ENCODE data around the gene TAS2R13.

The TAS2R13 gene, protein sequence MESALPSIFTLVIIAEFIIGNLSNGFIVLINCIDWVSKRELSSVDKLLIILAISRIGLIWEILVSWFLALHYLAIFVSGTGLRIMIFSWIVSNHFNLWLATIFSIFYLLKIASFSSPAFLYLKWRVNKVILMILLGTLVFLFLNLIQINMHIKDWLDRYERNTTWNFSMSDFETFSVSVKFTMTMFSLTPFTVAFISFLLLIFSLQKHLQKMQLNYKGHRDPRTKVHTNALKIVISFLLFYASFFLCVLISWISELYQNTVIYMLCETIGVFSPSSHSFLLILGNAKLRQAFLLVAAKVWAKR

DNA sequence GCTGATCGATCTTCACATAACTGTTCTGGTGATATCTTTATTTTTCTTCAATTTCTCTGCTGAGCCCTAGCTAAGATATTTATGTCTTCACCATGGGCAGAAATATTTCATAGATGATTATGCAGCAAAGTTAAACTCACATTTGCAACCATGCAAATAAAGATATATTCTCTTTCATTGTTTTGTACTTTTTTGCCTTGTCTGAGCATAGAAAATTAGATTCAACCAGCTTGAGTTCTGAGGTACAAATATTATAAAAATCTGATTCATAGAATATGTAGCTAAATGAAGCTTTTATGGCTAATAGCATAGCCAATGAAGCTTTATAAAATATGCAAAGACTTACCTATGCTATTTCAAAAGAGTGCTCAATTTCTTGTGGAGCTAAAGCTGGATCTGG is at the start of gene TAS2R13:
TSS of gene TAS2R13 (minus strand) at position 101 of the 400 bp plus-strand sequence. CDS start 264 bp downstream, outside the sequence.
- no peak for DNase-seq

DNA sequence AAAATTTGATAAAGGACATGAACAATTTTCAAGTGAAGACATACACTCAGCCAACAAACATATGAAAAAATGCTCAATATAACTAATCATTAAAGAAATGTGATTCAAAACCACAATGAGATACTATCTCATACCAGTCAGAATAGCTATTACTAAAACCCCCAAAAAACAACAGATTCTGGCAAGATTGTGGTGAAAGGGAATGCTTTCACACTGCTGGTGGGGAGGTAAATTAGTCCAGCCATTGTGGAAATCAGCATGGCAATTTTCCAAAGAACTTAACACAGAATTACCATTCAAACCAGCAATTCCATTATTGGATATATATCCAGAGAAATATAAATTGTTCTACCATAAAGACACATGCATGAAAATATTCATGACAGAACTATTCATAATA is 48.4 kb upstream of the TAS2R13 start:
- no peak for DNase-seq

DNA sequence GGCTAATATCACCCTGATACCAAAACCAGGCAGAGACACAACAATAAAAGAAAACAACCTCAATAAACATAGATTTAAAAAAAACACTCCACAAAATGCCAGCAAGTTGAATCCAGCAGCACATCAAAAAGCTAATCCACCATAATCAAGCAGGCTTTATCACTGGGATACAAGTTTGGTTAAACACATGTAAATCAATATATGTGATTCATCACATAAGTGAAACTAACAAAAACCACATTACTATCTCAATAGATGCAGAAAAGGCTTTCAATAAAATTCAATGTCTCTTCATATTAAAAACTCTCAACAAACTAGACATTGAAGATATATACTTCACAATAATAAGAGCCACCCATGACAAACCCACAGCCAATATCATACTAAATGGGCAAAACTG is 46.7 kb upstream of the TAS2R13 start:
- no peak for DNase-seq

DNA sequence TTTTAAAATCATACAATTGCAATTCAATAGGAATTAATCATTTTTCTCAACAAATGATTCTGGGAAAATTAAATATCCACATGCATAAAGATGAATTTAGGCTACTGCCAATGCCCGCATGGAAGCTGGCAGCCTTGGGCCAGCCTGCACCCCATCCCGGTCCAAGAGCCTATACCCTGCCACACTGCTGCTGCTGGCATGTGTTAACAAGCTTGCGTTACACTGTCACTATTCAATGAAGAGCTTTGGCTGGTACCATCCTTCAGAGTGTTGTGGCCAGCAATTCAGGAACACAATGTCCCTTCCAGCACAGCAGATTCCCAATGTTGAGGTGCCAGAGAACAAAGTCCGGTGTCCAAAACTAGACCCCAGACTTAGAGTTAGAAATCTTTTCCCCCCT is 43.3 kb upstream of the TAS2R13 start:
- DNase-seq: no peak

DNA sequence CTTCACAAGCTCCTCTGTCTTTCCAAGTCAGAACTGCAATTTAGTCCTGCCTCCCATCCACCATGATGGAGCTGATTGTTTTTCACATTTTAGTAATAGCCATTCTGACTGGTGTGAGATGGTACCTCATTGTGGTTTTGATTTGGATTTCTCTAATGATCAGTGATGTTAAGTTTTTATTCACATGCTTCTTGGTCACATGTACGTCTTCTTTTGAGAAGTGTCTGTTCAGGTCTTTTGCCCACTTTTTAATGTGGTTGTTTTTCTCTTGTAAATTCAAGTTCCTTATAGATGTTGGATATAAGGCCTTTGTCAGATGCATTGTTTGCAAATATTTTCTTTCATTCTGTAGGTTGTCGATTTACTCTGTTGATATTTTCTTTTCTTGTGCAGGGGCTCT is 33.8 kb upstream of the TAS2R13 start:
- DNase-seq: no peak

DNA sequence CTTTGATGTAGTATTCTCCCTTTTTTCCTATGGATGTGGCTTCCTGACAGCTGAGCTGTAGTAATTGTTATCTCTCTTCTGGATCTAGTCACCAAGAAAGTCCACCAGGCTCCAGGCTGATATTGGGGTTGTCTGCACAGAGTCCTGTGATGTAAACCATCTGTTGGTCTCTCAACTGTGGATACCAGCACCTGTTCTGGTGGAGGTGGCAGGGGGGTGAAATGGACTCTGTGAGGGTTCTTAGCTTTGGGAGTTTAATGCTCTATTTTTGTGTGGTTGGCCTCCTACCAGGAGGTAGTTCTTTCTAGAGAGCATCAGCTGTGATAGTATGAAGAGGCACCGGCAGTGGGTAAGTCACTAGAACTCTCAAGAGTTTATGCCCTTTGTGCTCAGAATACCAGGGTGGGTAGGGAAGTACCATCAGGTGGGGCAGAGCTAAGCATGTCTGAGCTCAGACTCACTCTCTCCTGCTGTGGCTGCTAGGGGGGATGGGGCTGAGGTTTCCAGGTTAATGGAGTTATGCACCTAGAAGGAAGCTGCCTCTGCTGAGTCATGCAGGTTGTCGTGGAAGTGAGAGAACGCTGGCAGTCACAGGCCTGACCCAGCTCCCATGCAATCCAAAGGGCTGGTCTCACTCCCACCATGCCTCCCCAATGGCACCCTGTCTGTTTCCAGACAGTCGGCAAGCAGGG is 32.7 kb upstream of the TAS2R13 start:
- no peak for DNase-seq

DNA sequence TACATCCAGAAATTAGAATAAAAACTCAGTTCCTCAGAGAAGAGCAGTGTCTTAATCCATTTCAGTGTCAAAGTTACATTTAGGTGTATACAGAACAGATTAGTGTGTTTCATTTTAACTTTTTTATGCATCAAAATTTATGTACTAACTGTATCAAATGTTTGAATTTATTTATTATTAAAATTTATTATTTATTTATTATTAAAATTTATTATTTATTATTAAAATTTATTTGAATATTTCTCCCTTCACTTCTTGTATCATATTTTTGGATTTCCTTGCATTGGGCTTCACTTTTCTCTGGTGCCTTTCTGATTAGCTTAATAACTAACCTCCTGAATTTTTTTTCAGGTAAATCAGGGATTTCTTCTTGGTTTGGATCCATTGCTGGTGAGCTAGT is 32.0 kb upstream of the TAS2R13 start:
- DNase-seq: no peak

DNA sequence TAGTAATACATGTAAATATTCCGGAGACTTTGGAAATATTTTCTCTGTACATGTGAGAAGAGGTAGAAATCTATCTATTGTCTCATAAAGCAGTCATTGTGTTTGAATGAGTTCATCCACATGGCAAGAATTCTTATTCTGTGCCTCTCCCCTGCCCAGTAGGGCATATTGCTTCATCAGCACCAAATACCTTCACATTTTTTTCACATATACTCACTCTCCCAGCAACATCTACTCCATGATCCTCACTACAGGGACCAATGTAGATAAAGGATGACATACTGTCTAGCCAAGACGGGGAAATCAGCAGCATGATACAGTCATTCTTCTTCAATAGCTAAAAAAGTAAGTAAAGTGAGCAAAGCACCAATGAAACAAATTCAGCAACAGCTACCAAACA is 31.0 kb upstream of the TAS2R13 start:
- DNase-seq: no peak

DNA sequence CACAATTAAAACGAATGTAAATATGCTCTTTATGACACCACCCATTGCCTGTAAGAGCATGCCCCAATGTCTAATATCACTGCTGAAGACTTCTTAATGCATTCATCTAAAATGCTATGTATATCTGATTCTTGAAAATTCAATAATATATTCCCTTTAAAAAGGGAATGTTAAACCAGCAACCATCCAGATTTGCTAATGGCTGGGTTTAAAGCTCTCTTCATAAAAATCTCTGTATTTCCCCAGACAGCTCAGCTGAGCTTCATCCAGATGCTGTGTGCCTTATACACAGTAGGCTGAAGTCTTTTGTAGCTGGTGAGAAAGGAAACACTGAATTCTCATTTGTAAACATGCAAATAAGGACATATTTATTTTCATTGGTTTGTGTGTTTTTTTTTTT is 29.8 kb upstream of the TAS2R13 start, which contains the start of gene TAS2R14:
TSS of gene TAS2R14 (minus strand) at position 101 of the 400 bp plus-strand sequence. CDS start at position 45, 56 bp downstream.
- no peak for DNase-seq

DNA sequence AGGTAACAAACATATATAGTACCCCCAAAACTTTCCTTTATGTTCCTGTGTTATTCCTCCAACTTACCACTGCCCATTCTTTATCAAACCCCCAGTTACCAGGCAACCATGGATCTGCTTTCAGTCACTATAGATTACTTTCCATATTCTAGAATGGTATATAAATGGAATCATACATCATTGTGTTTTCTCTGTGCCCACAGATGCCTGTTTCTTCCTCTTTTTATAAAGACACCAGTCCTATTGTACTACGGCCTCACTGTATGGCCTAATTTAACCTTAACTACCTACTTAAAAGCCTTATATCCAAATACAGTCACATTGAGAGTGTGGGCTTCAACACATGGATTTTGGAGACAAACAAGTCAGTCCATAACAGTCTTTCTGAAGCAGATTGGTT is 27.1 kb upstream of the TAS2R13 start:
- no peak for DNase-seq

DNA sequence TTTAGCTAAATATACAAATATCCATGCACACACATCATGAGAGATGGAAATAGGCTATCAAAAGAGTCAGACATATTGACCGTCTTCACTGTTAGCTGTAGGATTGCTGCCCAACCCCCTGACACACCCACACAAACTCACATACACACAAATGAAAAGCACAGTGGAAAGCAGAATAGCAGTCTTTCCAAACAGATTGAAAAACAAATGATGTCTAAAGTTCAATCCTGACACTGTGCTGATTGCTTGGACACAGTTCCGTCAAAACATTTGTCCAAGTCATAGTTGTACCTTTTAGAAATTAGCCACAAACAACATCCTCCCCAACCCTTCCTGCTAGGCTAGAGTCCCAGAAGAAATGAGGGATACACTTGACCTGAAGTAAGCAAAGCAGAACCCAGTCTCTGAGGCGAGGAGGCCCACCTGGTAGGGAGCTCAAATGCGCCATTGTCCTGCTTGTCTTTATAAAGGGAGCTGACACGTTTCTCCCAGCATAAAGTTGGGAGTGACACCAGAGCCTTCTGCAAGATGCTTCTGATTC is 19.5 kb upstream of the TAS2R13 start, which contains the start of gene PRH2:
TSS of gene PRH2 (plus strand) at position 491 of the 541 bp plus-strand sequence. CDS start at position 529, 38 bp downstream.
- DNase-seq: no peak

DNA sequence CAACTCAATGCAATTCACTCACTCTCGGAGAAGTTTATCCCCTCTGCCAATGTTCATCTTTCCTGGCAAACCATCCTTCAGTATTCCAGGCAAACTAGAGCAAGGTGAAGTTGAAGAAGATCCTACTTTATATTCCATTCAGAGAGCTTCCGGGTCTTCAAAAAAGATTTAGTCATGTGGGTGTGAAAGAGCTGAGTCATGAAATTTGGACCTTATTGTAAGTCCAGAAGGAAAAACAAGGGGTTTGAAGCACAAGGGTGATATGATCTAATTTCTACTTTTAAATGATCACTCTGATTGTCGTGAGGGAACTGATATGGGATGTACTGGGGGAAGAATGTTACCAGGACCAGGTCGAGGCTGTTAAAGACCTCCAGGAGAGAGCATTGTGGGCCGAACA is 16.9 kb upstream of the TAS2R13 start:
- no peak for DNase-seq

DNA sequence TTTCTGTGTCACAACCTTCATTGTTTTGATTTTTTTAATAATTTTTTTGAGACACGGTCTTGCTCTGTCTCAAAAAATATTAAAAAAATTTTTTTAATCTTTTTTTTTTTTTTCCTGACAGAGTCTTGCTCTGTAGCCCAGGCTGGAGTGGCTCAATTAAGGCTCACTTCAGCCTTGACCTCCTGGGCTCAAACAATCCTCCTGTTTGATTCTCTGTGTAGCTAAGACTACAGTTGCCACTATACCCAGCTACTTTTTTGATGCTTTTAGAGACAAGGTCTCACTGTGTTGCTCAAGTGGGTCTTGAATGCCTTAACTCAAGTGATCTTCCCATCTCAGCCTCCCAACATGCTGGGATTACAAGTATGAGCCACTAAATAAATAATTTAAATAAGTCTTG is 10.4 kb upstream of the TAS2R13 start:
- no peak for DNase-seq

DNA sequence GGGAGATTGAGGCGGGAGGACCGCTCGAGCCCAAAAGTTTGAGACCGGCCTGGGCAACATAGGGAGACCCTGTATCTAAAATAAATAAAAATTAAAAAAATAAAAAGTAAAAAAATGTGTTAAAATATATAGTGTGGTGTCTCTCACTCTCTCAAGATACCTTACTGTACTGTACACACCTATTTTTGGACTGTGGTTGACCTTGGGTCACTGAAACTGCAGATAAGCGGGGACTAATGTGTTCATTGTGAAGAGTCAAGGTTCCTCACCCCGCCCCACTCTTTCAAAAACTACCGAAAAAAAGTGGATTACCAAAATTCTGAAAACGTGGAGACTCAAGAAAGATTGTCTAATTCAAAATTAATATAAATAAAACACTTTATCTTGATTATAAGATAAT is 1.0 kb upstream of the TAS2R13 start:
- no peak for DNase-seq

DNA sequence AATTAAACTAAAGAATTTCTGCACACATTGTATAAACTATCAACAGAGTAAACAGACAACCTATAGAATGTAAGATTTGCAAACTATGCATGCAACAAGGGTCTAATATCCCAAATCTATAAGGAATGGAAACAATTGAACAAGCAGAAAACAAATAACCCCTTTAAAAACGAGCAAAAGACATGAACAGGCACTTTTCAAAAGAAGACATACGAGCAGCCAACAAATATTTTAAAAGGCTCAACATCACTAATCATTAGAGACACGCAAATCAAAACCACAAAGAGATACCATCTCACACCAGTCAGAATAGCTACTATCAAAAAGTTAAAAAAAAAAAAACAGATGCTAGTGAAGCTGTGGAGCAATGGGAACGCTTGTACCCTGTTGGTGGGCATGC is 4.7 kb downstream of the TAS2R13 start:
- DNase-seq: no peak

DNA sequence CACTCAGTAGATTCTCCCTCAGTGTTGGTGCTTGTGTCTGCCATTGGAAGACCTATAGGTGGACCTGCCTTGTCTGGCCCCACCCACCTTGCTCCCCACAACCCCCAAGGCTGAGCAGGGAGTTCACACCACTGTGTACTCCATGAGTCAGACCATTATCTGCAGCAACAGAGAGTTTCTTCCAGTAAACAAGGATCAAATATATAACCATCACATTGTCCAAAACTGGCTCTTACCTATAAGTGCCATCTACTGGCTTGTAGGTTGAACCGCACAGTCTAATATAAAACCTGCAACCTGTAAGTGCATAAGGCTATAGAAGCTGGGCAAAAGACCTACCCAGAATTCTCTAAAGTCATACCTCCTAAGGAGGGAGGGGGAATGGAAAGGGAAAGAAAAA is 7.9 kb downstream of the TAS2R13 start:
- DNase-seq: no peak

DNA sequence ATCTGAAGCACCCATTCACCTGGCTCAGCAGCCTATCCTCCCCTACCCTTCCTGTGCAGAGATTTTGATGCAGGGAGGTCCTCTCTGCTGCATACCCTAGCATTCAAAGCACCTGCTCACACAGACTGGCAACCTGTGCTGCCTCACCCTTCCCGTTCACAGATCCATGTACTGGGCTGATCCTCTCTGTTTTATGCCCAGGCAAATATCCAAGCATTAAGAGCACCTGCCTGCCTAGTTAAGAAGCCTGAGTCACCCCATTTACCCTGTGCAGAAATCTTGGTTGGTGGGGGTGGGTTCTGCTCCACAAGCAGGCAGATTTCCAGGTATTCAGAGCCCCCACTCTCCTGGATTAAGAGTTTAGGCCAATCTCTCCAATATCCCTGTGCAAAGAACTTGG is 8.4 kb downstream of the TAS2R13 start:
- no peak for DNase-seq

DNA sequence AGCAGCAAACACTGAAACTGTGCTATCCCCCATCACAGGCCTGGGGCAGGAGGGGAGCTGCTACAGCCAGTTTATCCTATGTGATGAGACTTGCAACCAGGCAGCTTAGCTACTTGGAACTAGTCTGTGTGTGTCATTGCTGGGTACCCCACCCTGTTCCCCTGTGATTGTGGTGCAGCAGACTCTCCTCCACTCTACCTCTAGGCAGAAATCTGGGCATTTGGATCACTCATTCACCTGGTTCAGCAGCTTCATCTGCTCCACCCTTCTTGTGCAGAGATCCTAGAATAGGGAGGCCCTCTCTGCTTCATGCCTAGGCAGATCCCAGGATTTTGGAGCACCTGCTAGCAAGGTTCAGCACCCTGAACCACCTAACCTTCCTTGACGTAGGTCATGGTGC is 8.8 kb downstream of the TAS2R13 start:
- no peak for DNase-seq

DNA sequence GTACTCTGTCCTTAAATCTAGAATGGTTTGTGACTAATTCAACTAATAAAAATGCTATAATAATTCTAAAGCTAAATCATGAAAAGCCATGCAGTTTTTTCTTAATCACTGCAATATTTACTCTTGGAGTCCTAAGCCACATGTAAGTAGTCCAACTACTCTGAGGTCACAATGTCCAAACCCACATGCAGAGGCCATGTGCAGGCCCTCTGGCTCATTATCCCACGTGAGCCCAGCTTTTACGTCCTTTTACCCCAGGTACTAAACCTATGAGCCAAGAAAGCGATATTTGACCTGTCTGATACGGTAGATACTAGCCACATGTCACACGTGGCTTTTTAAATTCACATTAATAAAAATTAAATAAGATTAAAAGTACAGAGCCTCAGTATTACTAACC is 12.5 kb downstream of the TAS2R13 start:
- DNase-seq: no peak

DNA sequence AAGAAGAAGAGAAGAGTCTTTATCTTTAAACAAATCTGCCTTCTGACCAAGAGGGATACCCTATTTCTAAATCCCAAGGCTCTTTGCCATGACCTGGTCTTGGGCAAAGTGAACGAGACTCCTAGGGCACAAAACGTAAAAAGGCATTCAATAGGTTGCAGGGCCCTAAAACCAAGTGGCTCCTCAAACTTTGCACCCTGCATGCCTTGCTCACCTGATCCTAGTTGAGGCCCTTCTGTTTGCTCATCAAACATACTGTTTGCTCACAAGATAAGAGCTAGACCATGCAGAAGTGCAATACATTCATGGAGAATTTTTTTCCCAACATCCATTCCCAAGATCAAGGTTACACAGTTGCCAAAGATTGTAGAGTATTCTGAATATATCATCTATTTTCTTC is 17.4 kb downstream of the TAS2R13 start:
- no peak for DNase-seq

DNA sequence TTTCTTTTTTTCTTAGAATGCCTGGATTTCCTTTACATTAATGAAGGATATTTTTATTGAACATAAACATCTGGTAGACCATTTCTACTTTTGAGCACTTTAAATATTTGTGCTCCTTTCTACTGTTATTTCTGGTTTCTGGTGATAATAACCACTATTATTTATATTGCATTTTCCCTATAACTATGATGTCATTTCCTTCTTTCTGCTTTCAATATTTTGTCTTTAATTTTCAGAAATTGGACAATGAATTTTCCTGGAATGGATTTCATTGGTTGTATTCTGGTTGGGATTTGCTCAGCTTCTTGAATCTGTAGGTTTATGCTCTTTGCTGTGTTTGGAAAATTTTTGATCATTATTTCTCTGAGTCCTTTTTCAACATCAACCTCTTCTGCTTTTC is 20.1 kb downstream of the TAS2R13 start:
- no peak for DNase-seq

DNA sequence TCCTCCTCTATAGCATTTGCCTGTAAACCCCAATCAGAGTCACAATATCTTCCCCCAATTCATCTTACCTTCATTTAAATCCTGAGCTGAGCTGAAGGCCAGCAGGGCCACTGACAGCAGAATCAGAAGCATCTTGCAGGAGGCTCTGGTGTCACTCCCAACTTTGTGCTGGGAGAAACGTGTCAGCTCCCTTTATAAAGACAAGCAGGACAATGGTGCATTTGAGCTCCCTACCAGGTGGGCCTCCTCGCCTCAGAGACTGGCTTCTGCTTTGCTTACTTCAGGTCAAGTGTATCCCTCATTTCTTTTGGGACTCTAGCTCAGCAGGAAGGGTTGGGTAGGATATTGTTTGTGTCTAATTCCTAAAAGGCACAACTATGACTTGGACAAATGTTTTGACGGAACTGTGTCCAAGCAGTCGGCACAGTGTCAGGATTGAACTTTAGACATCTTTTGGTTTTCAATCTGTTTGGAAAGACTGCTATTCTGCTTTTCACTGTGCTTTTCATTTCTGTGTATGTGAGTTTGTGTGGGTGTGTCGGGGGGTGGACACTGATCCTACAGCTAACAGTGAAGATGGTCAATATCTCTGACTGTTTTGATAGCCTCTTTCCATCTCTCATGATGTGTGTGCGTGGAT is 25.2 kb downstream of the TAS2R13 start, which contains the start of gene PRH1:
TSS of gene PRH1 (minus strand) at position 170 of the 640 bp plus-strand sequence. CDS start at position 132, 38 bp downstream.
- DNase-seq: no peak

DNA sequence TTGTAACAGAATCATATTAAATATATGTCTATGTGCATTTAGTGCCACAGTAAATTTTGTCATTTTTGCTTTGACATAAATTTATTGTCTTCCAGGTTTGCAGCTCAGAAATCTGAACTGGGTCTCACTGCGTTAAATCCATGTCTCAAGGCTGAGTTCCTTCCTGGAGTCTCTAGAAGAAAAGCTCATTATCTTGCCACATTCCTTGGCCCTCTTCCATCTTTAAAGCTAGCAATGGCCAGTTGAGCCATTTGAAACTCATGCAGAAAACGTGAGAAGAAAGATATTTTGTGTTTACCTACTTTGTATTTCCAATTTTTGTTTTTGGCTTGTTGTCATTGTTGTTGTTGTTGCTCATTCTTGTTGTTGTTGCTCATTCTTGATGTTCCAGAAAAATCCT is 36.0 kb downstream of the TAS2R13 start:
- DNase-seq: no peak

DNA sequence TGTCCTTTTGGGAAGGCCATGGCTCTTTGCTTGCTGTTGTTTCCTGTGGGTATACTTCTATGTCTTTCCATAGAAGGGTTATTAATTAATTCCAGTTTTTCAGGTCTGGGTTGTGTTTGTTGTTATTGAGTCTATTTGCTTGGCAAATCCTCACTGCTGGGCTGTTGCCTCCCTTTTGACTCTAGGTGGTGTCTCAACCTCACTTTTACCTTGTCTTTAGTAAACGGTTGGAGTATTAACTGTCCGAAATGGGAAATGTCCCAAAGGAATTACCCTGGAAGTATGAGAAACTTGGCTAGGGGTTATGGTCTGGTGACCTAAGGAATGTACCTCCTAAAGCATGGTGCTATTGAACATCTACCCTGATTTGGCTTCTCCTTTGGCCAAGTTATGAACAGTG is 42.0 kb downstream of the TAS2R13 start:
- no peak for DNase-seq
